Measurements from ENCODE around the gene UCKL1.
"Not testable (repeated sequence)": the region's sequence is repeated elsewhere in the genome, so short reads cannot be mapped to it uniquely, and the experiment has no call there.

Gene UCKL1

DNA sequence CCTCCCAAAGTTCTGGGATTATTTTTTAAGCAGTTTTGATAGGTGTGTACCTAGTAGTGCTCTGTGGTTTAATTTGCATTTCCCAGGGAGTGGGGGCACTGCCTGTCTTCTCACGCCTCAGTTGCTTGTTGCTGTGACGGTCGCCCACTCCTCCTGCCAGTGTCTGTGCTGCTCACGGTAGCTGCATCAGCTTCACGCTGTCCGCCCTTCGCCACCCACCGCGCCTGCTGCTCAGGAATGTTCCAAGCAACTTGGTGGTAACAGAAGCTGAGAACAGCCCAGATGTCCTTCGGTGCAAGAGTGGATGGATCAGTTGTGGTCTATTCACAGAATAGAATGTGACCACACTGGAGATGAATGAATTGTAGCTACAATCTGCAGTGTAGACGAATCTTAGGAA is 38.4 kb downstream of the UCKL1 start:
- no peak for DNase-seq

- not testable (repeated sequence) for DNase-seq
Measured at GRCh38 chr20:63916371-63916939, 39.8 kb downstream of the UCKL1 start.

- no peak for DNase-seq
Measured at GRCh38 chr20:63915471-63915870, 40.7 kb downstream of the UCKL1 start.

GRCh38 chr20:63913768-63914167 is 42.4 kb downstream of the UCKL1 start:
- no peak for DNase-seq

- no peak for DNase-seq
Measured at GRCh38 chr20:63911176-63911575, 45.0 kb downstream of the UCKL1 start.

DNA sequence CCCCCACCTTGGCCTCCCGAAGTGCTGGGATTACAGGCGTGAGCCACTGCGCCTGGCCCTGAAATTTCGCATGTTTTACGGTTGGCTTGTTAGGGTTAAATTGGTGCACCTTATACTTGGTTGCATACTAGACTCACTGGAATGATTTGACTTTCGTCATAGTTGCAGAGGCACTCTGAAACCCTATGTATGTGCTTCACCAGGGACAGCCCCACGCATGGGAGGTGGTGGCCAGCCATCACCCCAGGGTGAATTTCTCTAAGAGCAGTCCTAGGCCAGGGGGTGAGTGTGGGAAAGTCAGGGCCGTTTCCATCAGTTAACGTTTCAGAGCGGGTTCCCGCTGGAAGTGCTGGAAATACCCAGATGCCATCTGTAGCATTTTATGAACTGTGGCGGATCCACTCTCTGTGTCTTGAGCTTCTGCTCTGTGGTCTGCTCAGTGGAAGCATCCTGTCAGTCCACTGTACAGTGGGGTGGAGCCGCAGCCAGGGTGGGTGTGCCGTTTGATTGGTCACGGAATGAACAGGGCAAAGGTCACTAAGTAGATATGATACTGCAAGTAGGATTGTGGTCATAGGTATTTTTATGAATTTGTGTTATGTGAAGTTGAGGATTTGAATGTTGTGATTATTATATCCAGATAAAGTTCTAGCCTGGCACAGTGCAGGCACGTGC is 48.1 kb downstream of the UCKL1 start:
- DNase-seq = no peak

DNA sequence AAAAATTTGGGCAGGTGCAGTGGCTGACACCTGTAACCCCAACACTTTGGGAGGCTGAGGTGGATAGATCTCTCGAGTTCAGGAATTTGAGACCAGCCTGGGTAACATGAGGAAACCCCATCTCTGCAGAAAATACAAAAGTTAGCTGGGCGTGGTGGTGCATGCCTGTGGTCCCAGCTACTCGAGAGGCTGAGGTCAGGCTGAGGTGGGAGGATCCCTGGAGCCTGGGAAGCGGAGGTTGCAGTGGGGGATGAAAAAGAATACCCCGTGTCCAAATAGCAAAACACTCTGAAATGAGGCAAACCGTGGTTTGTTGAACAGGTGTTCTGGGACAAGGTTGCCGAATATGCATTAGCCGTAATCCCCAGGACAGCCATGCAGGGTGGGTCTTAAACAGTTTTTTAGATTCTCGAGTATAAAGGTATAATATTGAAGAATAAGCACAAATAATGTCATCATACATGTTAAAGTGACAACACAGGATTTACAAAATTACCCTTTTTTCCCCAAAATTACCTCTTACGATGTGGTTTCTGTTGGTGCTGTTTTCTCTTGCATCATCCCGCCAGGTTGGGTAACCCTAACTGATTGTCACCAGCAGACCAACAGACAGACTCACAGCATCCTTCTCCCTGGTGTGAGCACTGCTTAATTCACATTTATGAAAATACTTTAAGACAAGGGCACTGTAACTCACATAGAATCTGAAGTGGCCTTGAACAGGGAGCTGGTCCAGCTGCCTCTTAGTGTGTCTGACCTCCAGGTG is 52.2 kb downstream of the UCKL1 start:
- DNase-seq = no peak

GRCh38 chr20:63900413-63900812 is 55.8 kb downstream of the UCKL1 start:
- no peak for DNase-seq

DNA sequence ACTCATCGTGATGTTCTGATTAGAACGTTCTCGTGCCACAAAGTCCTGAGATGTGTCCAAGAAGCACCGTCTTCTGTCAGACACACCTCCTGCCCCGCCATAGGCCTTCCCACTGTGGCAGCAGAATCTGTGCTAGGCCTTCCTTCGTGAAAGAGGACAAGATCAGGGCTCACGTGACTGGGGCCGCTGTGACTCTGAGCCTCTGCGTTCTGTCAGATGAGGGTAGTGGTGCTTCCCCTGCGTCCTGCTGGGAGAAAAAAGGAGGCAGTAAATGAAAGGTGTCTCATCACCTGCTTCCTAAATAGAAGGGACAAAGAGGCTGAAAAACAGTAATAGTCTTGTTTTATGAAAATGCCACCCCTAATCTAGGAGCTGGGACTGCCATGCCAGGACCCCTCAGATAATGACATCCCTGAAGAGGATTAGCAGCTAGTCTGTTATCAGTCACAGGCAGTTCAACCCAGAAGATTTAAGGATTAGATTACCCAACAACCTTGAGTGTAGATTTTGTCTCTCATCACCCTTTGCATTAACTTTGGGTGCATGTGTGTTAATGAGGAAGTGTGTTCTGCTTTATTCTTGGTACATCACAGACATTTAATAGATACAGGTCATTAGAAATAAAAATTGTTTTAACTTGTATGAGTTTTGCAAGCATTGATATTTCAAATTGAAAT is 57.2 kb downstream of the UCKL1 start:
- no peak for DNase-seq

DNA sequence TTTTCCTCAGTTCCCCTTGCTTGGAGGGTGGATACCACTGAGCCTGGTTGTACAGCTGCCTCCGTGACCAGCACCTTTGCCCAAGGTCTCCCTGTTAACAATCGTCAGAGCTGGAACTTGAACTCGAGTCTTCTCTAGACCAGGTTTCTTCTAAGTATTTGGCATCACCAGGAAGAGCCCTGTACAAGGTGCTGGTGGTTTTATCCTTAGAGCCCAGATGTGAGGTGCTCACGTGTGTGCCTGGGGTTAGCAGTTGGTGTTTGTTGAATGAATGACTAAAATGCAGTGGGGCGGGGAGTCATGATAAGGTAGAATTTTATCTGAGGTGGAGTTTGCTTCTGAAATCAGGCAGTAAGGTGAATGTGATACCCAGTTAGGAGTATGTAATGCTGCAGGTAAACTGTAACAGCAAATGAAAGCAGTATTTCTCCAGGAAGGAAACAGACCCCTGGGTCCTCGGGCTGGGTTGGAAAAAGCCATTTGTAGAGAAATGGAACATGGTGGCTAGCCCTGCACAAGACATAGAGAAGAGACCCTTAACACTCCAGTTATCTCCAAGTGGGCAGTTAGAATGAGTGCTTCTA is 58.1 kb downstream of the UCKL1 start:
- no peak for DNase-seq

GRCh38 chr20:63896264-63897105 is 59.7 kb downstream of the UCKL1 start:
- DNase-seq = peak; percentile 45

DNA sequence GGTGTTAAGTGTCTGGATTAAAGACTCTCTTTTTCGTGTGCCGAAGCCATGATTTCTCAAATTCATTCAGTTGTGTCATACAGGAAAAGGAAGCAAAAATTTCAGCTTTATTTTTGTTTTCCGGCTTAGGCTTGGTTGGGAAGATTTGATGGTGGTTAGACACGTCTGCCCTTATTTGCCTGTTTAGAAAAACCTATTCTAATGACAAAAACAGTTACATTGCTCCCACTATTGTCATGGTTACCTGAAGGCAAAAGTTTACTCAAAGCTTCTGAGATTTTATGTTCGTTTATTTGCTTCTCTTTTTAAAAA is 60.3 kb downstream of the UCKL1 start:
- DNase-seq = no peak

- DNase-seq = no peak
Measured at GRCh38 chr20:63895202-63895951, 60.8 kb downstream of the UCKL1 start.

- DNase-seq = peak; percentile 96
Measured at GRCh38 chr20:63894358-63895201, 61.6 kb downstream of the UCKL1 start, which contains the start of gene DNAJC5. Gene DNAJC5 (plus strand): TSS chr20:63895126. CDS start chr20:63928346, 33,220 bp downstream.

DNA sequence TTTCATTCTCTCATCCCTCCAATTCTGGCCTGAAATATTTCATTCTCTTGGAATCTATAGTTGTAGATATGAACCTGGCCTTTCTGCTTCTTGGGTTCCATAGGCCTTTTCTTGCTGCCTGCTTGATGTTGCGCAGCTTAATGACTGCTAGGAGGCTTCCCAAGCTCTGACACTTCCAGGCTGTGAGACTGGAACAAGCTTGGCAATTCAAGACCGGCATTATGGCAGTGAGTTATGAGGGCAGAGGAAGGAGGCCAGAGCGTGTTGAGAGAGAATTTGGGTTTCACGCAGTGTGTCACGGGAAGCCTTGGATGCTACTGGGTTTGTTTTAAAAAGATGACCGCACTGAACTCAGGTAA is 62.2 kb downstream of the UCKL1 start:
- no peak for DNase-seq

DNA sequence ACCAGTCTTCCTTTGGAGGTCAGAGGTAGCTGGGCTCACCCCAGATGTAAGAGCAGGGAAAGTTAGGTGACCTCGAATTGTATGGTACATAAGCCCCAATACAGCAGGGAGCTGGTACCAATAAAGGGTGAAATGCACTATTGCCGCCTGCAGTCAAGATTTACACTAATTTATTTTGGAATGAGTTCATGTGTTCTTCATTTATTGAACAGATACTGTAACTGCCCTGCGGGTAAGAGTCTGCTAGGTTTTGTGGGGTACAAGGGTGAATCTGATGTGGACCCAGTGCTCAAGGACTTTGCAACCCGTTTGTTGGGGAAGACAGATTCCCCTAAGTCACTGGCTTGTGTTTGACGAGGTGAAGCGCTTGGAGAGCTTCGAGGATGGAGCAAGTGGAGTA is 63.8 kb downstream of the UCKL1 start:
- DNase-seq = no peak

DNA sequence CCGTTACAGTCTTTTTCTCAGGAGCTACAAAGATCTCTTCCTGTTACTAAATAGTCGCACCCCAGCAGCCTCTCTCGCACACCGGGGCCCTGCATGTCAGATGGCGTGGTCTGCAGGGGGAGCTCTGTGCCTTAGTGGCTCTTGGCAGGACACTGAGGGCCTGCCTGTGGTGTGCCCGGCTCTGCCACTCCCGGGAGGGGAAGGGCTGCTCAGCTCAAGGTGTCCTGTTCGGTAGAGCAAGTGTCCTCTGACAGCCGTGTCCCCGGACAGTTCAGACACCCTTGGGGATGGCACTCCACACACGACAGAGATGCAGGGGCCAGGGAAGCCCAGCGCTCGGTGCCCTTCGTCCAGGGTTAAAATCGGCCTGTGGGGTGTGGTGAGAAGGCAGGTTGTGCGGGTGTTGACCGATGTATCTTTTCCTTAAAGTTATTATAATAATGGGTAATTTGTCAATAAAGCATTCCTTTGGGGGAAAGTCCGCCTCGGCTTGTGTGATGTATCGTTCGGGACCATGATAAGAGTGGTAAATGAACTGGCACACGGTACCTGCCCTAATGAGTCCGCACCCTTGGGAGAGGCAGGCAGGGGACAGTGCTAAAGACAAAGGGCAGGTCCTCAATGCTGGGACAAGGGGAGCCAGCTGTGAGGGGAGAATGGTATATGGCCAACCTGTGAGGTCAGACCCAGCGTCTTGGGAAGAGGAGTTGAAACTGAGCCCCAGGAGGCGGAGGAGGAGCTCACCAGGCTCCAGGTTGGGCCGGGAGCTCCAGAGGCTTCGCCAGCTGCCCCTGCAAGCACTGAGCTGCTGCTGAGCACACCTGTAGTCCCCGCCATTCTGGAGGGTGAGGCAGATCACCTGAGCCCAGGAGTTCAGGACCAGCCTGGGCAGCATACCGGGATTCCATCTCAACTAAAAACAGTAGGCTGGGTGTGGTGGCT is 64.9 kb downstream of the UCKL1 start:
- no peak for DNase-seq

DNA sequence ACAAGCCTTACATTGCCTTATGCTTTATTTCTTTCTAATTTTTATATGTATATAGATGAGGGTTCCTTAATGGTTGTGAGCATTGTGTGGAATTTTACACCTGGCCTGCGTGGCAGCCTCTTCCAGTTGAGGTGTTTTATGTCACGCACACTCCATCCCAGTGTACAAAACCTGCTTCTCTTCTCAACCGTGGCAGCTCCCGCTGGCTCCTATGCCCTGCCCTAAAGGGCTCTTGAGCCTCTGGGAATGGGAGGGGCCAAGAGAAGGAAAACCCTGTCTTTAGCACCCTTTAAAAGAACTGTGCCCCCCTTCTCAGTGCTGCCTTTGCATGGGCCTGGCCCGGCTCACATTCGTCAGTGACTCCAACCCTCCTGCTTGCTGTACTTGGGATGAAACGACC is 65.6 kb downstream of the UCKL1 start:
- no peak for DNase-seq

DNA sequence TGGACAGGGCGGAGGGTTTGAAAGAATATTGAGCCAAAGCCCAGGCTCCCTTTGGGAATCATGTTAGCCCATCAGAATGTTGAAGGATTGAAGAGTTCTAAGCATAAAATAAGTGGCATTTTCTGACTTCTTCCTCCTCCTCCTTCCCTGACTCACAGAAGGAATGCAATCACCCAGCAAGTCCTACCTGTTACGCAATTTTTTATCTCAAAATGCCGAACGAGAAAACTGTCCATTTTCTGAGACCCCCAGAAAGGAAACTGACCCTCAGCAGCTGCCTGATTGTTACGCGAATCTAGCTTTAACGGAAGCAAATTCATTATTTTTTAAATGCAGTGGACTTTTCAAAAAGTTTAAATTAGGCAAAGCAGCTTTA is 66.0 kb downstream of the UCKL1 start:
- no peak for DNase-seq
